Activated naive CD4-positive, alpha-beta T cell treated with anti-CD3 and anti-CD28 coated beads, Interleukin-2, amount 50 U/mL, for 24 hours (primary cell): Measurements from ENCODE around the gene CACNA2D4.

Experiments used
- H3K27ac Mint-ChIP-seq: one replicate; pipeline ENCODE4 v1.8.0; 2021; ENCODE audit warnings: mild to moderate bottlenecking, mixed read lengths
- H3K27me3 Mint-ChIP-seq: one replicate; pipeline ENCODE4 v1.8.0; 2021; ENCODE audit warnings: mixed read lengths
- H3K36me3 Mint-ChIP-seq: one replicate; pipeline ENCODE4 v1.8.0; 2021; ENCODE audit warnings: mixed read lengths
- H3K4me1 Mint-ChIP-seq: one replicate; pipeline ENCODE4 v1.8.0; 2021; ENCODE audit warnings: mixed read lengths
- H3K4me3 Mint-ChIP-seq: one replicate; pipeline ENCODE4 v1.8.0; 2021; ENCODE audit warnings: mild to moderate bottlenecking, mixed read lengths
- H3K9me3 Mint-ChIP-seq: one replicate; pipeline ENCODE4 v1.8.0; 2021; ENCODE audit warnings: mixed read lengths

CACNA2D4 gene

GRCh38 chr12:1842905-1843640, 75.4 kb downstream of the CACNA2D4 start:
- Mint-ChIP-seq H3K36me3 (no peaks in the 10 kb centered on the region), H3K27ac (no peak overlapping the region), H3K27me3 (peaks cover 1% of the 10 kb centered on the region), H3K4me1 (no peaks in the 10 kb centered on the region), H3K9me3 (no peaks in the 10 kb centered on the region), H3K4me3 (no peak overlapping the region)

- H3K27ac Mint-ChIP-seq, result no peak overlapping the region
- no peaks in the 10 kb centered on the region for H3K36me3 Mint-ChIP-seq
- no peak overlapping the region for H3K4me3 Mint-ChIP-seq
- H3K4me1 Mint-ChIP-seq, result no peaks in the 10 kb centered on the region
- no peaks in the 10 kb centered on the region for H3K9me3 Mint-ChIP-seq
- peaks cover 1% of the 10 kb centered on the region for H3K27me3 Mint-ChIP-seq
Measured at GRCh38 chr12:1842183-1842904, 76.1 kb downstream of the CACNA2D4 start.

DNA sequence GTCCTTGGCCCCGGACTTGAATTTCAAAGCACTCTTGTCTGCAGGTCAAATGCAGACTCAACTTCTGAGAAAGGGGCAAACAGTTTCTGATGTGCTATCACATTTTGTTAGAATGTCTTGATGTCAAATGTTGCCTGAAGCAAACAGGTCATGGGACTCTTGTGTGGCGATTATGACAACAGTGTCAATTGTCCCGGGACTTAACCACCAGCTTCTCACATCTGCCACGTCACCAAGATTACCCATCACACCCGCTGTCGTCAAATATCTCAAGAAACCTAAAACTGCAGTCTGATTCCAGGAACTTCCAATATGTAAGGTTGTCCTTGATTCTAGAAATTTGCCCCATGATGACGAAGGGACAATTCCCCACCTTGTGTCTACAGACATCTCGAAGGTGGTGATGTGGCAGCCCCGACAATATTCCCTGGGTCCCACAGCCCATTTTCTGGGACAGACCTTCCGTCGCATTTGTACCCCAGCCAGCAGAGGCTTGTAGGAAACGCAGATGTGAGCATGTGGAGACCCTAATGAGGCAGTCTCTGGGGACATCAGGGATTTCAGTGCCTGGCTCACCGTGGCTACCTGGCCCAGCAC, 76.8 kb downstream of the CACNA2D4 start:
- H3K4me3 Mint-ChIP-seq, result no peak overlapping the region
- H3K9me3 Mint-ChIP-seq, result no peaks in the 10 kb centered on the region
- no peaks in the 10 kb centered on the region for H3K4me1 Mint-ChIP-seq
- no peak overlapping the region for H3K27ac Mint-ChIP-seq
- no peaks in the 10 kb centered on the region for H3K36me3 Mint-ChIP-seq
- H3K27me3 Mint-ChIP-seq, result peaks cover 1% of the 10 kb centered on the region

DNA sequence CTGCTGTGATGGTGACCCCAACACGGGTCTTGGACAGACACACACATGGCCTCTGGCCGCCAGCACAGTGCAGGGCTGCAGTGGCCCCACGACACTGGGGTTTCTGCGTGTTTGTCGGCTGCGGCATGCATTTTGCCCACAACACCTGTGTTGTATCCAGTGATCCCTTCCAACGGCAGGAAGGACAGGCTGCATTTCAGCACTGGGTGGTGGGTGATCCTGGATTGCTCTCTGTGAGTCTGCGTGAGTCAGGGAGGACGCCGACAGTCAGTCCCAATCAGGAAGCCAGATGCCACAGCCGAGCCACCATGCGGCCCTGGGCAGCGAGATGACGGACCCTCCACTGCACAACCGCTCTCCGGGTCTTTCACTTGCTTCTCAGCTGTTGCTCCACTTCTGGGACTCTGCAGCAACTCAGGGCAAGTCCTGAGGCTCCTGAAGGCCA, 77.4 kb downstream of the CACNA2D4 start:
- Mint-ChIP-seq H3K4me3 (no peak overlapping the region), H3K27ac (no peak overlapping the region), H3K27me3 (peaks cover 1% of the 10 kb centered on the region), H3K36me3 (no peaks in the 10 kb centered on the region), H3K4me1 (no peaks in the 10 kb centered on the region), H3K9me3 (no peaks in the 10 kb centered on the region)

GRCh38 chr12:1839956-1840951, 78.2 kb downstream of the CACNA2D4 start:
- no peak overlapping the region for H3K27ac Mint-ChIP-seq
- H3K4me1 Mint-ChIP-seq, result no peaks in the 10 kb centered on the region
- H3K9me3 Mint-ChIP-seq, result no peaks in the 10 kb centered on the region
- no peak overlapping the region for H3K4me3 Mint-ChIP-seq
- no peaks in the 10 kb centered on the region for H3K36me3 Mint-ChIP-seq
- peaks cover 1% of the 10 kb centered on the region for H3K27me3 Mint-ChIP-seq

- H3K27me3 Mint-ChIP-seq, result no peaks in the 10 kb centered on the region
- H3K4me3 Mint-ChIP-seq, result no peak overlapping the region
- no peaks in the 10 kb centered on the region for H3K4me1 Mint-ChIP-seq
- H3K9me3 Mint-ChIP-seq, result no peaks in the 10 kb centered on the region
- H3K36me3 Mint-ChIP-seq, result no peaks in the 10 kb centered on the region
- no peak overlapping the region for H3K27ac Mint-ChIP-seq
Measured at GRCh38 chr12:1839464-1839863, 79.0 kb downstream of the CACNA2D4 start.

DNA sequence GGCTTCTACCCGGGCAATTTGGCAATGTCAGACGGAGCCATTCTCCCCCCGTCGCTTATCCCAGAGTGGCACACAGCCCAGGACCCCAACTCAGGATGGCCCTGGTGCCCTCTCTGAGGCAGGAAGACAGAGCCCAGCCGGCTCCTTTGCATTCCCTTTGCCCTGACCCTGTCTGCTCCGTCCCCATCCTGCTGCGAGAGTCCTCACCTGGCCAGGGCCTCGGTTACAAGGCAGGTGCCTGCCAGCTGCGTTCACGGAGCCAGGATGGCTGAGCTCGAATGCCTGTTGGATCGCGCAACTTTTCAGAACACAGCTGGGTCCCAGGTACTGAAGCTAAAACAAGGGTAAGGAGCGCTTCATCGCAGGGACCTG, 79.5 kb downstream of the CACNA2D4 start:
- H3K36me3 Mint-ChIP-seq, result no peaks in the 10 kb centered on the region

GRCh38 chr12:1838205-1838993, 80.1 kb downstream of the CACNA2D4 start:
- no peaks in the 10 kb centered on the region for H3K9me3 Mint-ChIP-seq
- H3K4me3 Mint-ChIP-seq, result no peak overlapping the region
- H3K27ac Mint-ChIP-seq, result no peak overlapping the region
- H3K27me3 Mint-ChIP-seq, result peaks cover 4% of the 10 kb centered on the region
- H3K4me1 Mint-ChIP-seq, result no peaks in the 10 kb centered on the region
- no peaks in the 10 kb centered on the region for H3K36me3 Mint-ChIP-seq

More for the DNA sequence above, 79.5 kb downstream of the CACNA2D4 start:
- no peaks in the 10 kb centered on the region for H3K9me3 Mint-ChIP-seq
- no peaks in the 10 kb centered on the region for H3K4me1 Mint-ChIP-seq
- H3K4me3 Mint-ChIP-seq, result no peak overlapping the region
- H3K27me3 Mint-ChIP-seq, result no peaks in the 10 kb centered on the region
- no peak overlapping the region for H3K27ac Mint-ChIP-seq

DNA sequence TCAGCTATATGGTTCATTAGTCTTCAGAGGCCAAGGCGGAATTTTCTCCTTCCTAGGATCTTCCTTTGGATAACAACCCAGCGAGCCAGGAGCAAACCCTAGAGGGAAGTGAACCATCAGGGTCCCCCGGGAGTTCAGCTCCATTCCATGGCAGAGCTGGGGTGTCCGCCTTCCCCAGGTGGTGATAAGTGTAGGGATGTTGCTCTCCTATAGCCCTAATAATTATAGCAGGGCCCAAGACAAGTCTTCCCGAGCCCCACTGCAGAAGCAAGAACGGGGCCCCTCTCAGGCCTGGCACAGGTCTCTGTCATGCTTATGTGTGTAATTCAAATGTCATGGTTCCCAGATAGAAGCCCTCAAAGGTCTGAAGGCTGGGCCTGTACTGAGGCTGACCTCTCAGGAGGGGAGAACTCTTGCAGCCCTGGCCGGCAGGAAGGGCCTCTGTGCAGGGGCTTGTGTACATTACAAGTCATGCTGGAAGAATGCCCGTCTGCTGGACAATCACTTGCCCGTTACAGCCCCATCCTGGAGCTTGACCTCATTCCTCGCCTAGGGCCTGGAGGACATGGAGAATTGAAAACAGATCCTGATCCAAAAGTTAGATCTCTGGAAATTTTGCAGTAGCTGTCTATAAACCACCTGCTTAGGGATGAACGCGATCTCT, 80.8 kb downstream of the CACNA2D4 start:
- H3K27me3 Mint-ChIP-seq, result peaks cover 4% of the 10 kb centered on the region
- no peak overlapping the region for H3K4me3 Mint-ChIP-seq
- no peaks in the 10 kb centered on the region for H3K36me3 Mint-ChIP-seq
- H3K9me3 Mint-ChIP-seq, result no peaks in the 10 kb centered on the region
- H3K4me1 Mint-ChIP-seq, result no peaks in the 10 kb centered on the region
- H3K27ac Mint-ChIP-seq, result no peak overlapping the region

DNA sequence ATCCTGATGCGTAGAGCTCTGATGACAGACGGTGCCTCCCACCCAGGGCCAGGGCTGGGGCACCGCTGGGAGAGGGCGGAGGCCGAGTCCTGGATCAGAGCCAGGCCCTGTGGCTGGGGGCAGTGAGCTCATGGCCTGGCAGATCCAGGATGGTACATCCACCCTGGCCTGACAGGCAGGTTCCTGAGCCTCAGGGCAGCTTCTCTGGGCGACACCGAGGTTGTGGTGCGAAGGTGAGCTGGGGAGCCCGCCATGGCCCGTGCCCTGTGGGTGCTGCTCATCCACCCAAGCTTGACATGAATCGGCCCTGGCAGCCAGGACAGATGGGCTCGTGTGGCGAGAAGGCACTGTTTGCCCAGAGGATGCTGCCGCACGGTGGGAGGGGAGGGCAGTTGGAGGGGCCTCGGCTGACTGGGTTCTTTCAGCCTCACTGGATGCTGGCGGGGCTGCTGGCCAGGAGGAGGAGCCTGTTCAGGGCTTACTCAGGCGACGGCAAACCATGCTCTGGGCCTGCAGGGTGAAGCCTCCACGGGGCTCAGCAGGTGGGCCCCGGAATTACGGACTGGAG, 81.5 kb downstream of the CACNA2D4 start:
- Mint-ChIP-seq H3K27me3 (peaks cover 7% of the 10 kb centered on the region), H3K4me1 (no peaks in the 10 kb centered on the region), H3K9me3 (no peaks in the 10 kb centered on the region)

DNA sequence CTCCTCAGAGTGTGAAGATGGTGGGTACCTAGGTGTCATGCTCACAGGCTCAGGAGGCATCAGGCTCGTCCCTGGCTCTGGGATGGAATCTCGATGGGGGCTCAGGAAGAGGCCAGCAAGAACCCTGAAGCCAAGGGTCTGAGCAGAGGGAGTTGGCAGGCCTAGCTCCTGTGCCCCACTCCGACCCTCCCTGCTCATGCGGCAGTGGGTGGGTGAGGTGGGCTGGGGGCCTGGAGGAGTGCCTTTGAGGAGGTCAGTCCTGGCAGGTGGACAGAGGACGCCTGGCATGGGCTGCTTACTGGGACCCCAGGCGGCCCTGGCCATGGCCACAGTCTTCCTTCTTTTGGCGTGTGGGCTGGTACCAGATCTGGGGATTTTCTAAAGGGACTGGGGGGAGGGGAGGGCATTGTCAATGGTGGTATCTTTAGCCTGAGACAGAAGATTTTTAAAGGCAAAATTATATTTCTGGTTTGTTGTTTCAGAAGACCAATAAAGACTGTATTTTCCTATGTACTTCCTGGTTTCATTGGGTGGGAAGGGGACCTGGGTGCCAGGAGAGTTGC, 82.1 kb downstream of the CACNA2D4 start:
- peaks cover 10% of the 10 kb centered on the region for H3K27me3 Mint-ChIP-seq
- no peaks in the 10 kb centered on the region for H3K36me3 Mint-ChIP-seq
- no peaks in the 10 kb centered on the region for H3K4me1 Mint-ChIP-seq
- H3K4me3 Mint-ChIP-seq, result no peak overlapping the region
- no peak overlapping the region for H3K27ac Mint-ChIP-seq
- H3K9me3 Mint-ChIP-seq, result no peaks in the 10 kb centered on the region

More for the DNA sequence above, 81.5 kb downstream of the CACNA2D4 start:
- Mint-ChIP-seq H3K4me3 (no peak overlapping the region), H3K36me3 (no peaks in the 10 kb centered on the region), H3K27ac (no peak overlapping the region)

DNA sequence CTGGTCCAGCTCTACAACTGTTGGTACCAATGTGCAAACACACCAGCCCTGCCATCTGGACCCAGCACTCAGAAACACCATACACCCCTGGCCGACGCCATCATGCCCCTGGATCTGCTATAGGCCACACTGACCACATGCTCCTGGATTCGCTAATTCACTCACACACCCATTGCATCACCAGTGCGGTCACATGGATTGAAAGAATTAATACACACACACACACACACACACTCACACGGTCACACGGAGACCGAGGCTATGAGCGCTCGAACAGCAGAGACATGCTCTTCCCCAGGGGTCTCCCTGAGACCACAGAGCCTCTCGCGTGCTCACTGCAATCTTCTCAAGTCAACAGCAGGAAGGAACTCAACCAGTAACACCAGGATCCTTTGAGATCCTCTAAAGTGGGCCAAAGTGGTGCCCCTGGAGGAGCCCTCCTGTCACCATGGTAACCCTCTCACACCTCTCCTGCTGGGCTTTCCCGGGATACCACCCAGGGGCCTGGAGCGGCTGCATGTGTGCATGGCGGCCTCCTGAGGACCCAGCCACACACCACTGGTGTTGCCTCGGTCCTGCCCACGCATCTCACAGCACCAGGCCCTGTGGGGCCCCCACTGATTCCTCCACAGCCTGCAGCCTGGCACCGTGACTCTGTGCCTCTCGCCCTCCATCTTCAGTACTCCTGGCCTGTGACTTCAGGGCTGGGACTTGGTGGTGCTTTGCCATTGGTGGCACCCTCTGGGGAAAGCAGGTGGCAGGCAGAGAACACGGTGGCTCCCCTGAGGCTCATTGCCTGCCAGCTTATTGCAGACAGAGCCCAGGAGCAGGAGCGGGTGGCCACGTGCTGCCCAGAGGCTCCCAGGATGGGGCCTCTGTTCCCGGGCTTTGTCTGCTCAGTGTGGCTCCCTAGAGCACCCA, 83.0 kb downstream of the CACNA2D4 start:
- Mint-ChIP-seq H3K27ac (no peak overlapping the region), H3K36me3 (no peaks in the 10 kb centered on the region), H3K4me1 (no peaks in the 10 kb centered on the region), H3K27me3 (peaks cover 13% of the 10 kb centered on the region), H3K4me3 (no peak overlapping the region), H3K9me3 (no peaks in the 10 kb centered on the region)
